COLO668 (cell line): ENCODE measurements around the gene ASRGL1.

Experiments
- DNase-seq: peaks from one replicate; lab custom pipeline; 2025; ENCODE audit not compliant: unreplicated experiment; lab: John Stamatoyannopoulos, UW

Gene ASRGL1

DNA sequence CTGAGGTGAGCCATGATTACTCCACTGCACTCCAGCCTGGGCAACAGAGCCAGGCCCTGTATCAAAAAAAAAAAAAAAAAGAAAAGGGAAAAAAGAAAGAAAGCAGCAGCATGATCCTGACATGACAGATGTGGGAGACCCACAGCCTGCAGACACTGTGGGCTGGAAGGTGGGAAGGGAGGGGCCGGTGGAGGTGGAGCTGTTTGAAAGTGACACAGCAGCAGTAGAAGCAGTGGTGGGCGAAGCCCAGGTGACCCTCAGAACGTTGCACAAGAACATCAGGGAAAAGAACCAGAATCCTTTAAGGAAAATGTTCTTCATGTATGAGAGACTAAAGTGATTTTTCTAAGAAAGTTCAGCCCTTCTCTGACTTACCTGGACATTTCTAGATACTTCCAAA, 55.3 kb downstream of the ASRGL1 start:
- no peak for DNase-seq

DNA sequence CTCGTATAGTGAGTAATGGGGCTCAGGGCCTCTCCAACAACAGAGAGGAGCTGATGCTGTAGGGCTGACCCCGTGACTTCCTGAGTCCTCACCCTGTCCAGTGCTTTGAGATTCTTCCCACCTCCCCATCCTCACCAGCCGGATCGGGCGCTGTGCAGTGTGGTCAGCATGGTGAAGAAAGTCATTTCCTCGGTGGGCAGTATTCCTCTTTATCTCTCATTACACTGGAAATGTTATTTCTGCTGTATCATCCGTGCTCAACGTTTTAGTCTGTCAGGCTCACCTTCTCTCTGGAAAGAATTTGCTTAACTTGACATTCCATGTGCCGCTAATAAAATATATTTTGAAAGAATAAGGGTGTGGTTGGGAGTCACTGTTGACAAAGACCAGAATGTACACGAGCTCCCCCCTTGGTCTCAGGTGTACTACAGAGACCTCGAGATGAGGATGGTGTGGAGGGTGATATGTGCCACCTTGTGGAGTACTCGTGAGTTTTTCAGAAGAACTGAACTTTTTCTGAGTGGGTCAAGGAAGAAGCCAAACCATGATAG, 55.9 kb downstream of the ASRGL1 start:
- no peak for DNase-seq

GRCh38 chr11:62393735-62394134, 56.5 kb downstream of the ASRGL1 start:
- DNase-seq, result no peak

DNA sequence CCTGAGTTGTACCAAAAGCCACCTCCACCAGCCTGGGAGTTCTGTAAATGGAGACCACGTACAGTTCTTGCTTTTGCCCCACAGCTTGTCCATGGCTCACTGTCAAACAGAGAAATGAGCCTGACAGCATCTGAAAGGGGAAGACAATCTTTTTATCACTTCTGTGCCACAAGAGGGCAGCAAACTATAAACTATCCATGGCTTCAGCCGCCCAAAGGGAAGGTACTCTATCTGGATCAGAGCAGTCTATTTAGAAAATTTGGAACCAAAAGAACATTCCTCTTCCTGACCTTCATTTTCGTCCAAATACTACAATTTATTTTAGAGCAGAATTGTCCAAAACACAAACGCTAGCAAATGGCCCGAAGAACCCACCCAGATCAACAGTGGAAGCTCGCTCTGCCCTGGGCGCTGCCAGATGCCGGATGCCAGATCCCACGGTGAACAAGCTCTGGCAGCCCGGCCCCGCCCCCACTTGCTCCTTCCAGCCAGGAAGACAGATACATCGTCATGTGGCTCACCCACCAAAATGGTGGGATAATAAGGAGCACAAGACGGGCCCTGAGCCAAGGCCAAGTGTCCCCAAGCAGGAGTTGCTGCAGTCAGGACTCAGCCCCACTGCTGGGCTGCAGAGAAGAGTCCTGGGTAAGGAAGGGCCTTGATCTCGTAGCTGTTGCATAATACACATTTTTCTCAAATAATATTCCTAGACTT, 57.7 kb downstream of the ASRGL1 start:
- DNase-seq, result peak; percentile 32

DNA sequence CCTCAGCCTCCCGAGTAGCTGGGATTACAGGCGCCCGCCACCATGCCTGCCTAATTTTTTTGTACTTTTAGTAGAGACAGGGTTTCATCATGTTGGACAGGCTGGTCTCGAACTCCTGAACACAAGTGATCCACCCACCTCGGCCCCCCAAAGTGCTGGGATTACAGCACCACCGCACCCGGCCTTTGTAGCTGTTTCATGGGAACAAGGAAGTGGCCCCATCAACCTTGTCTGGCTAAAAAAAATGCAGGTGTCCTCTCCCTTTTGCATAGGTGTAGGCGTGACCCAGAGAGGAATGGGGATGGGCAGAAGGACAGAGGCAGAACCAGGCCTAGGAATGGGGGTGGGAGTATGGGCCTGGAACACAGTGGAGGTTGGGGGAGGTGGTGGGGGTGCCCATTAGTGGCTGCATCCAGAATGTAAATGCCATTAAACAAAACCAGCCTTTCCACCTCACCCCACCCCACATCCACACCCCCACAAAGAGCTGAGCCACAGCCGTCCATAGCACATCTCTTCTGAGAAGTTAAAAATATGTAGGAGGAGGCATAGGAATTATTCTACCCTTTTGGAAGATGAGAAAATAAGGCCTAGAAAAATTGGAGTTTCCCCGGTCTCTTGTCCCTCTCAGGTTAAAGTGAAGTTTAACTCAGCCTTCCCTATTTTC, 58.8 kb downstream of the ASRGL1 start:
- no peak for DNase-seq

- no peak for DNase-seq
Observed at GRCh38 chr11:62398011-62398994, 61.1 kb downstream of the ASRGL1 start.

- no peak for DNase-seq
Observed at GRCh38 chr11:62399172-62399877, 62.1 kb downstream of the ASRGL1 start.

DNA sequence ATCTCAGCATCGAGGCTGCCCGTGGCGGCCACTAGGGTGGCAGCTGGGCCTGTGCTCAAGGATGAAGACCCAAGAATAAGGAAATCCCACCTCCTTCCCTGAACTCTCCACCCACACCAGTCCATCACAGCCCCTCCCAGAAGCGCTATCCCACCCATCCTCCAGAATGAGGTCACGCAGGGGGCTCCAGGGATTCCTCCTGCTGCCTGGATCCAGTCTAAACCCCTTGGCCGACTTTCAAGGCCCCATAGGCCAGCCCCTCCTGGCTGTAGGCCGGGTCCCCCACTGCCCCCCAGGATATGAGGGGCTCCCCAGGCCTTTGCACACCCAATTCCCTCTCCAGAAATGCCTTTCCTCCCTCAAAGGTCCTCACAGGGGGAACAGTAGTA, 62.6 kb downstream of the ASRGL1 start:
- no peak for DNase-seq

DNA sequence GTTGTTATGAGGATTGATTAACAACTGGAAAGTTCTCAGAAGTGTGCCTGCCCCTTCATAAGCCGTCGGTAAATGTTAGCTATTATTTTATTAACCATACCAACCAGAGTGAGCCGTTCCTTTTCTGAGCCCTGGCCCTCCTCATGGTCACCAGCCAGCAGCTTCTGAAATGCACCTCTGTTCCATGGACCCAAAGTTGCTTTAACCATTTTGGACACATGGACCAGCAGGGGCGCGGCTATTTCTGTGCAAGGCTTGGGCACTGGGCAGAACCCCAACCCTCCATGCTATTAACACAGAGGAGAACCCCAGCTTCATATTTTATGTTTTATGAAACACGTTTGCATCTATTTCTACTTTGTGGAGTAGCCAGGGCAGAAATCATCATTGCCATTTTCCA, 63.0 kb downstream of the ASRGL1 start:
- DNase-seq, result no peak

DNA sequence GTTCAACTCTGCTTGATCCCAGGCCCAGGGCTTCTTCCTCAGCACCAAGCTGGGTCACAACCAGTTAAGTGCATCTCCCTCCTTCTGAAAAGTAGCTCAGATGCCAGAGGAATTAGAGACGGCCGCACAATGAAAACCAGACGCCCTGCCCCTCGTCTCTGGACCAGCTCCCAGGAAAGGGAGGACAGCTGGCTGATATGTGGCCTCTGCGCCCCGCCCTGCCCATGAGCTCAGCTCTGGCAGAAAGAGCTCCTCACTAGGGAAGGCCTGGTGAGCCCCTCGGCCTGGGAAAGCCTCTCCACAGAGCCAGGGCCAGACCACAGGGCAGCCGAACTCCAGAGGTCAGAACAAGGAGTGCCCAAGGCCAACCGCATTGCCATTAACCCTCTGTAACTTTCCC, 63.5 kb downstream of the ASRGL1 start:
- no peak for DNase-seq

GRCh38 chr11:62401356-62401755, 64.1 kb downstream of the ASRGL1 start:
- DNase-seq, result no peak

DNA sequence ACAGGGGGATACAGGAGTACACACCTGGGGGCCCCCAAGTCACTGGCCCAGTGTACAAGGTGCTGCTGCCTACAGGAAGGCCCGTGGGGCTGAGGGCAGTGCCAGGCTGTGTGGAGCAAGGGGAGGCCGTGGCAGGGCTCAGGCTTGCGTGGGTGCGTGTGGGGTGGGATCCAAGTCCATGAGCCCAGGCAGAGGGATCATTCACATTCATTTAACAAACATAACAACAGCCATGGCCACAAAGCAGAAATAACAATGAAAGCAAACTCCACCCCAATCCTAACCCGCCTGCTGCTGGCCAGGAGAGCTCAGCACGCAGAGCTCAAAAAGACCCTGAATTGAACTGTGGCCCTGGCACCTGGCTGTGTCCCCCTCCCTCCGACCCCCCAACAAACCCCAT, 64.6 kb downstream of the ASRGL1 start:
- no peak for DNase-seq

DNA sequence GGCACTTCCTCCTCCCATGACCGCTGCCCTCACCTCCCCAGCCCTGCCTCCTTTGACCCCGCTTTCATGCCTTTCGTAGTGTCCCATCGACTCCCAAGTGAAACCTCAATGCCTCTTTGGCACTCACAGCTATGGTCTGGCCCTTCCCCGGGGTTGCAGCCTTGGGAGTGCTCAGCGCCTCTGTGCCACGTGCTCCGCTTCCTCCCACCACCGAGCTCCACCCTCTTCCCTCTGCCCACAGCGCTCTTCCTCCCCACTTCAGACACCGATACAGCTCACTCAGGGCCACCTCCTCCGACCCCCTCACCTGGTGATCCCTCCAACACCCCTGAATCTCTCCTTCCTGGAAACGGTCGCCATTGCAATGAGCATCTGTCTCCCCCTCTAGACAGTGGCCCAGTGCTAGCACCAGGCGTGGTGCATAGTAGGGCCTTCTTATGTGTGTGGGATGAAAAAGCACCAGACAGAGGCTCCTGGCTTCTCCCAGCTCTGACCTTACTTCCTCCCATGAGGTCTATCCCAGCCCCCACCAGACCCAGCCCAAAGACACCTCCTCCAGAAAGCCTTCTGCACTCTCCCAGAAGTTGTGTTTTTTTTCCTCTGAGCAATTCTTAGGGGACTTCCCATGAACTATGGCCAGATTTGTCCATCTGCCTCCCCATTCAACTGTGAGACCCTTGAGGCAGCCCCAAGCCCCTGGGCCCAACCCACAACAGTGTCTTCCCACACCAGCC, 65.1 kb downstream of the ASRGL1 start:
- DNase-seq, result no peak

- no peak for DNase-seq
Observed at GRCh38 chr11:62402960-62403730, 65.9 kb downstream of the ASRGL1 start.

DNA sequence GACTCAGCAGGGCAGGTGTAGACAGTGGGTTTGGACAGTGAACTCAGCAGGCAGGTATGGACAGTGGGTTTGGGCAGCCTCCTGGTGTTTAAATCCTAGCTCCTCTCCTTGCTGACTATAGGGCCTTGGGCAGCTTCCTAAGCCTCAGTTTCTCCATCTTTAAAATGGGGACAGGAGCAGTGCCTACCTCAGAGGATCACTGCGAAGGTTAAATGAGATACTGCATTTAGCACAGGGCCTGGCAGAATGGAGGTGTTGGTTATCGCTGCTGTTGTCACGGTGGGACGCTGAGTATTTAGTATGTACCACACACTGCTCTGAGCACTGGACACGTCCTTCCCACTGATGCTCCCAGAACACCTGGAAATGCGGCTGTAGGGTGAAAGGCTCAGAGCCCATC, 67.2 kb downstream of the ASRGL1 start:
- DNase-seq, result no peak

GRCh38 chr11:62404901-62405300, 67.7 kb downstream of the ASRGL1 start:
- peak; percentile 5 for DNase-seq

DNA sequence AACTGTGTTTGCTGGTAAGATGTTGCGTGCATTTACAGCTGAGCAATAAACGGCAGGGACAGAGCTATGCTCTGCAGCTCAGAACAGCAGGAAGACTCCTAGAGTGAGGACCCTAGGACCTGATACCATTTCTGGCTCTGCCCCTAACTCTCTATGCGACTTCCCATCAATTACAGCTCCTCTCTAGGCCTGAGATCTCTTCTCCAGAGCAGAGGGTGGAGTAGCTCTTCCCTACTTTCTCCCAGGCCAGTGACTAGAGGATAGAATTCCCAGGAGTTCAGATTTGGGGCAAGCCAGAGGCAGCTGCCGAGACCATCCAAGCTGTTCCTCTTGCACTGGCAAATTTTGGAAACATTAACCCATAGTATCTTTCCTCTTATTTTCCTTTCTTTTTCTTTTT, 68.8 kb downstream of the ASRGL1 start:
- DNase-seq, result no peak

- DNase-seq, result no peak
Observed at GRCh38 chr11:62409831-62410230, 72.6 kb downstream of the ASRGL1 start.

GRCh38 chr11:62410972-62411371, 73.7 kb downstream of the ASRGL1 start:
- no peak for DNase-seq
